Thyroid gland (tissue), 4 donors: ENCODE results near the gene SSBP1. TPM values are rescaled to one million over a fixed set of nuclear protein-coding genes. Genes with fewer than 3 reads are reported as not detected.
A peak's percentile ranks its signal among the peaks of the same experiment; 100 is the strongest.

Source experiments
- DNase-seq, 2 donors: peaks; one replicate each; pipeline ENCODE4 v3.0.0-alpha.2; 2019
- H3K27ac ChIP-seq, 3 donors: fragments of 200-600 bp; sonication (generic); 1 replicate in 2 of 3; 2 replicates in 1 of 3; pipeline ENCODE4 v1.5.1; 2016 to 2019; ENCODE audit warnings: mild to moderate bottlenecking in 1 of 3, moderate library complexity in 1 of 3
- H3K27me3 ChIP-seq: fragments of 200-600 bp; sonication (generic); one replicate; pipeline ENCODE4 v1.5.1; 2019
- H3K36me3 ChIP-seq, 2 donors: fragments of 200-600 bp; sonication (generic); one replicate each; pipeline ENCODE4 v1.5.1; 2016 to 2019
- H3K4me1 ChIP-seq, 2 donors: fragments of 200-600 bp; sonication (generic); one replicate each; pipeline ENCODE4 v1.5.1; 2017 to 2019
- H3K4me3 ChIP-seq, 3 donors: fragments of 200-600 bp; sonication (generic); replicated peaks in 1 of 3; 1 replicate in 2 of 3; 2 replicates in 1 of 3; pipeline ENCODE4 v1.5.1; 2016; ENCODE audit warnings: mild to moderate bottlenecking in 1 of 3
- H3K9me3 ChIP-seq: fragments of 200-600 bp; sonication (generic); one replicate; pipeline ENCODE4 v1.5.1; 2017
- POLR2A ChIP-seq, 2 donors: fragments of 450-650 bp; IDR thresholded peaks; one replicate each; pipeline ENCODE4 v1.6.1; 2017; ENCODE audit warnings: antibody characterized with exemption in 2 of 2, mild to moderate bottlenecking in 2 of 2, moderate library complexity in 1 of 2
- WGBS, 2 donors: methylation state at CpG; one replicate each; pipeline ENCODE4 v1.1.5; 2017; 5-methylcytosine and 5-hydroxymethylcytosine counted together
- intact Hi-C: fragments of 100-400 bp; cut with DNase I; formaldehyde crosslinking; loops from one replicate; pipeline ENCODE4 v1.15.1; 2023
- total RNA-seq, 4 donors: library from RNA; depleted of rRNA; stranded (reverse); fragments of >200 nt; gene quantifications; one replicate each; pipeline ENCODE4 v1.2.3, GENCODE V29; 2016
- TF ChIP-seq, protein P1 (sequence below), 6 experiments: fragments of 200-600 bp in 3 of 6; fragments of 450-650 bp in 3 of 6; sonication (generic) in 3 of 6; IDR thresholded peaks; one replicate each; pipeline ENCODE4 v1.5.1; 2016 to 2019; ENCODE audit warnings: antibody characterized with exemption in 6 of 6, mild to moderate bottlenecking in 2 of 6, inconsistent platforms in 1 of 6, moderate library complexity in 1 of 6

Gene SSBP1
- total RNA-seq, 4 donors from 2014 or later: 112 to 146 (median 129) TPM

DNA sequence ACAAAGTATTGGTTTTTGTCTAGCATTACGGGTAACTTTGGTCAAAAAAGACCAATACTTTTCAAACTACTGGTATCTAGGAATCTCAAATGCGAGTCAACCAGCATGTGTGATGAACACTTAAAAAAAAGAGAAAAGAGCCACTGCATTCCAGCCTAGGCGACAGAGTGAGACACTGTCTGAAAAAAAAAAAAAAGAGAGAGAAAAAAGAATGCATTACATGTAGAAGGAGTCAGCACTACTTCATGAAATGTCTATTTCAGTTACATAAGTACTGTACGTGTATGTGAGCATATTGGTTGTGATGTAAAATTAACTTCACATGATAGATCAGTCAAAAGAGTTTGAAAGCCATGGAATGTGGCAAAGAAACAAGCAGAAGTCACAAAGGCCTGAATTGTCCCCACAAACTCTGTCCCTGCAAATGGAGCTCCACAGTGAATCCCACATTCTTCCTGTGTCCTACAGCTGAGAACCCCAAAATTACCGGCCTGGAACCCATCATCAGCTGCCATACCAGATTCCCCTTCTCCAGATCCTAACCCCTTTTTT is 37.8 kb upstream of the SSBP1 start:
- peak overlapping the region in 2 of 3 donors; percentile 78 to 90 for H3K27ac ChIP-seq
- TF ChIP-seq, protein P1, sequence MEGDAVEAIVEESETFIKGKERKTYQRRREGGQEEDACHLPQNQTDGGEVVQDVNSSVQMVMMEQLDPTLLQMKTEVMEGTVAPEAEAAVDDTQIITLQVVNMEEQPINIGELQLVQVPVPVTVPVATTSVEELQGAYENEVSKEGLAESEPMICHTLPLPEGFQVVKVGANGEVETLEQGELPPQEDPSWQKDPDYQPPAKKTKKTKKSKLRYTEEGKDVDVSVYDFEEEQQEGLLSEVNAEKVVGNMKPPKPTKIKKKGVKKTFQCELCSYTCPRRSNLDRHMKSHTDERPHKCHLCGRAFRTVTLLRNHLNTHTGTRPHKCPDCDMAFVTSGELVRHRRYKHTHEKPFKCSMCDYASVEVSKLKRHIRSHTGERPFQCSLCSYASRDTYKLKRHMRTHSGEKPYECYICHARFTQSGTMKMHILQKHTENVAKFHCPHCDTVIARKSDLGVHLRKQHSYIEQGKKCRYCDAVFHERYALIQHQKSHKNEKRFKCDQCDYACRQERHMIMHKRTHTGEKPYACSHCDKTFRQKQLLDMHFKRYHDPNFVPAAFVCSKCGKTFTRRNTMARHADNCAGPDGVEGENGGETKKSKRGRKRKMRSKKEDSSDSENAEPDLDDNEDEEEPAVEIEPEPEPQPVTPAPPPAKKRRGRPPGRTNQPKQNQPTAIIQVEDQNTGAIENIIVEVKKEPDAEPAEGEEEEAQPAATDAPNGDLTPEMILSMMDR (IDR thresholded peaks at IDR 0.05): no peak
- no peak for TF ChIP-seq POLR2A (IDR thresholded peaks at IDR 0.05)
- DNase-seq: no peak
- 70 to 78% methylated on average over 5 of the region's 5 CpGs for WGBS, 2 donors
- H3K36me3 ChIP-seq: no peaks in the 10 kb centered on the region
- no peaks in the 10 kb centered on the region for H3K27me3 ChIP-seq
- no peaks in the 10 kb centered on the region for H3K9me3 ChIP-seq
- peak overlapping the region in 1 of 3 donors; percentile 75 for H3K4me3 ChIP-seq
- peaks cover 16 to 42% of the 10 kb centered on the region in 2 donors for H3K4me1 ChIP-seq
- intact Hi-C loops: loop anchor here (5.0 kb wide), 1 partner anchor 33 kb away; no protein-coding TSS in a partner anchor

DNA sequence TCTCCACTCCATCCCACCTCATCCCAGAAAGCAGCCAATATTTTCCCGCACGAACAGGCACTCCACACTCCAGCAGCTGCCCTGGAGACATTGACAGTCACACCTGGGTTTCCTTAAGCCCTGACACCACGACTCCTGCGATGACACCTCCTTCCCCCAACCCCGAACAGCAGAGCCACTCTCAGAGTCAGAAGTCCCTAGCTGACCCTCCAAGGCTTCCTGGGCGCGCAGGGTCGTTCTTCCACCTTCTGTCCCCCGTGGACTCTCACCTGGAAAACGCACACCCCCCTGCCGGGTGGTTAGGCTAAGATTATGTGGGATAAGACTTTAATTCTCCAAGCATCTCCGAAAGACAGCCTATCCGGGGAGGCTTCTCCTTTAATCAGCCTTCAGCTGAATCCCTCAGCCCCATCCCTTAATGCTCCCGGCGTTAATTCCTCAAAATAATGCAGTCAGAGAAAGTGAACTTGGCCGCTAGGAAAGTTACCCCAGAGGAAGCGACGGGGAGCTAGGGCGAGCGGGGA is 37.2 kb upstream of the SSBP1 start:
- Histone ChIP-seq H3K27ac (peak overlapping the region; percentile 75 to 90 (median 78)), H3K4me1 (peaks cover 13 to 37% of the 10 kb centered on the region in 2 donors), H3K9me3 (no peaks in the 10 kb centered on the region), H3K36me3 (no peaks in the 10 kb centered on the region), H3K27me3 (no peaks in the 10 kb centered on the region), H3K4me3 (peak overlapping the region in 2 of 3 donors; percentile 26 to 75)
- peak; percentile 10 to 18 for DNase-seq
- TF ChIP-seq, protein P1 (IDR thresholded peaks at IDR 0.05): no peak
- TF ChIP-seq POLR2A (IDR thresholded peaks at IDR 0.05): no peak
- intact Hi-C loops: loop anchor here (5.0 kb wide), 1 partner anchor 34 kb away; no protein-coding TSS in a partner anchor
- 20 to 25% methylated on average over 15 to 19 of the region's 20 CpGs for WGBS, 2 donors

DNA sequence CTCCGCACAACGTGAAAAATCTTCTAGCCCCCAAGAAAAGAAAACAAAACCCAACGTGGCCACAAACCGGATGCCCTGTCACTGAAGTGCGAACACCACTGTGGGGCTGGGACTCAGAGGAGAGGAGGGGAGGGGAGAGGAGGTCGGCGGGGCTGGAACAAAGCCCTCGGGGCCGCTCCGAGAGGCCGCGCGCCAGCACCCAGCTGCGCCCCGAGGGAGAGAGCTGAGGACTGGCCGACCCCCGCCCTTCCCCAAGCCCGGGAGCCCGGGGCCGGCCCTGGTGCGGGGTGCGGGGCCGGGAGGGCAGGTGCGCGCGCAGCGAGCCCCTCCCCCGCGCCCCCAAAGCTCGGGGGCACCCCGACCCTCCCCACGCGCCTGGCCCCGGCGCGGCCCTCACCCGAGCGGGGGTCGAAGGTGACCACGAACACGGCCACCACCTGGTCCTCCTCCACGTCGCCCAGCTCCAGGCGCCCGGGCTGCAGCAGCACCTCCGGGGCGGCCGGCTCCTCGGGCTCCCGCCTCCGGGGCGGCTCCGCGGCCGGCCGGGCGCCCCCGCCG is 36.6 kb upstream of the SSBP1 start:
- peak overlapping the region; percentile 75 to 90 (median 78) for H3K27ac ChIP-seq
- intact Hi-C loops: loop anchor here (5.0 kb wide), 1 partner anchor 34 kb away; no protein-coding TSS in a partner anchor
- no peaks in the 10 kb centered on the region for H3K36me3 ChIP-seq
- peak in 1 of 2 donors; percentile 1 for TF ChIP-seq POLR2A (IDR thresholded peaks at IDR 0.05)
- TF ChIP-seq, protein P1 (IDR thresholded peaks at IDR 0.05): no peak
- H3K4me1 ChIP-seq: peaks cover 7 to 30% of the 10 kb centered on the region in 2 donors
- WGBS, 2 donors: 0% methylated on average over 5 to 15 of the region's 59 CpGs
- H3K9me3 ChIP-seq: no peaks in the 10 kb centered on the region
- peak overlapping the region in 2 of 3 donors; percentile 75 to 91 for H3K4me3 ChIP-seq
- H3K27me3 ChIP-seq: no peaks in the 10 kb centered on the region
- peak; percentile 56 to 64 for DNase-seq

DNA sequence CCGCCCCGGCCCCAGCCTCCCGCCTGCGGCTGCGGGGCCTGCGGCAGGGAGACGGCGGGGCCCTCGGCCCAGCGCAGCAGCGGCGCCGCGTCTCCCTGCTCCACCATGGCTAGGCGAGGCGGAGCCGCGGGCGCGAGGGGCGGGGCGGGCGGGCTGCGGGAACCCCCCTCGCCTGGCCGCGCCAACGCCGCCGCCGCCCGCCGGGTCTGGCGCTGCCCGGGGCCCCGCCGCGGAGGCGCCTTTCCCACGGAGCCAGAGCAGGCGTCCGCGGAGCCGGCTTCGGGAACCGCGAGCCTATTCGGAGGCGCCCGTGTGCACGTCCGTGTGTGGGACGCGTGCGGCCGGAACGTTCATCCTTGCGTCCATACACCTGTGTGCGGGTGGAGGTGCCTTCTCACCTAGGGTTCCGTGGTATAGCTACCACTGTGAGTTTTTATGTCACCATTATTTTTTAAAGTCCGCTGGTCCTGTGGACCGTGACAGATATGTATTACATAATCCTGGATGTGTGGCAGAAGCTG is 36.1 kb upstream of the SSBP1 start, which contains the start of gene DENND11:
Gene DENND11 (minus strand): TSS at position 120 of the 521 bp plus-strand sequence. CDS start 13 bp downstream, at position 107.
- TF ChIP-seq, protein P1 (IDR thresholded peaks at IDR 0.05): peak in 1 of 6 experiments; percentile 2
- TF ChIP-seq POLR2A (IDR thresholded peaks at IDR 0.05): peak in 1 of 2 donors; percentile 63
- no peaks in the 10 kb centered on the region for H3K36me3 ChIP-seq
- H3K9me3 ChIP-seq: no peaks in the 10 kb centered on the region
- peak within 1 kb of the TSS; percentile 75 to 90 (median 80) for H3K27ac ChIP-seq
- peaks cover 6 to 25% of the 10 kb centered on the region in 2 donors for H3K4me1 ChIP-seq
- WGBS, 2 donors: 0% methylated on average over 8 to 9 of the region's 62 CpGs
- DNase-seq: peak; percentile 71 to 72
- H3K4me3 ChIP-seq: peak within 1 kb of the TSS in 2 of 3 donors; percentile 75 to 91
- intact Hi-C loops: loop anchor here (5.0 kb wide), 1 partner anchor 35 kb away; no protein-coding TSS in a partner anchor
- no peaks in the 10 kb centered on the region for H3K27me3 ChIP-seq
